Measurements from ENCODE around the gene MARCHF5.
"Not testable (repeated sequence)": the region's sequence is repeated elsewhere in the genome, so short reads cannot be mapped to it uniquely, and the experiment has no call there.

Gene MARCHF5

DNA sequence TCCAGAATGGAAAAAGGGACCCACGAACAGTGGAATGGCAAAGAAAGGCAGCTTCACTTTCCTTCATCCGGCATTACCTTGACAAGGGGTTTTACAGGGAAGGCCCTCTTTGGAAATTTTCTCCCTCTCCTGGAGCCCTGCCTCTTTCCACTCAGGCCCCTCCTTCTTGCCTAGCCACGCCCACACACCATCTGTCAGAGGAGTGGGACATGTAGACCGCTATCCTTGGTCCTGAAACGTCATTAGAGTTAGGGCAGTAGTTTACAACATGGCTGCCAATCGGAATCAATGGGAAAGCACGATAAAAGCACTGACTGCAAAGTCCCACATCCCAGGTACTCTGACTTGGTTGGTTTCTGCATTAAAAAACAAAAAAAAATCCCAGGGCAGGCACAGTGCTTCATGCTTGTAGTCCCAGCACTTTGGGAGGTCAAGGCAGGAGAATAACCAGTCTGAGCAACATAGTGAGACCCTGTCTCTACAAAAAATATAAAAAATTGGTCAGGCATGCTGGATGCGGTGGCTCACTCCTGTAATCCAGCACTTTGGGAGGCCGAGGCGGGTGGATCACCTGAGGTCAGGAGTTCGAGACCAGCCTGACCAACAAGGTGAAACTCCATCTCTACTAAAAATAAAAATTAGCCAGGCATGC is 96.4 kb downstream of the MARCHF5 start:
- no peak for DNase-seq (ENCODE audit: low read depth)

- DNase-seq (ENCODE audit: low read depth) = not testable (repeated sequence)
Observed at GRCh38 chr10:92393173-92393572, 102.2 kb downstream of the MARCHF5 start.

- no peak for DNase-seq (ENCODE audit: low read depth)
Observed at GRCh38 chr10:92395271-92395670, 104.3 kb downstream of the MARCHF5 start.

DNA sequence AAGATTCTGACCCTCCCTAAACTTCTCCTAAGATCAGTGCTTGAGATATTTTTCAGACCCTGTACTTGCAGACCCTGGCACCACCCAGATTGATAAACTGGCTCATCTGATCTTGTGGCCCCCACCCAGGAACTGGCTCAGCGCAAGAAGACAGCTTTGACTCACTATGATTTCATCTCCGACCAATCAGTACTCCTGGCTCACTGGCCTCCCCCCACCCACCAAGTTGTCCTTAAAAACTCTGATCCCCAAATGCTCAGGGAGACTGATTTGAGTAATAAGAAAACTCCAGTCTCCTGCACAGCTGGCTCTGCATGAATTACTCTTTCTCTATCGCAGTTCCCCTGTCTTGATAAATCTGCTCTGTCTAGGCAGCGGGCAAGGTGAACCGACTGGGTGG is 111.3 kb downstream of the MARCHF5 start:
- not testable (repeated sequence) for DNase-seq (ENCODE audit: low read depth)

Measured in HS-27A (cell line).